GM18502 (cell line): ENCODE results near the gene RAD9A.
"Not testable (repeated sequence)": the region's sequence is repeated elsewhere in the genome, so short reads cannot be mapped to it uniquely, and the experiment has no call there.

Source experiments
- ATAC-seq: cut with Tn5 transposase; IDR thresholded peaks from one replicate; pipeline ENCODE4 v1.9.1; 2021; ENCODE audit warnings: mild to moderate bottlenecking; ENCODE audit not compliant: unreplicated experiment, poor library complexity

RAD9A gene

DNA sequence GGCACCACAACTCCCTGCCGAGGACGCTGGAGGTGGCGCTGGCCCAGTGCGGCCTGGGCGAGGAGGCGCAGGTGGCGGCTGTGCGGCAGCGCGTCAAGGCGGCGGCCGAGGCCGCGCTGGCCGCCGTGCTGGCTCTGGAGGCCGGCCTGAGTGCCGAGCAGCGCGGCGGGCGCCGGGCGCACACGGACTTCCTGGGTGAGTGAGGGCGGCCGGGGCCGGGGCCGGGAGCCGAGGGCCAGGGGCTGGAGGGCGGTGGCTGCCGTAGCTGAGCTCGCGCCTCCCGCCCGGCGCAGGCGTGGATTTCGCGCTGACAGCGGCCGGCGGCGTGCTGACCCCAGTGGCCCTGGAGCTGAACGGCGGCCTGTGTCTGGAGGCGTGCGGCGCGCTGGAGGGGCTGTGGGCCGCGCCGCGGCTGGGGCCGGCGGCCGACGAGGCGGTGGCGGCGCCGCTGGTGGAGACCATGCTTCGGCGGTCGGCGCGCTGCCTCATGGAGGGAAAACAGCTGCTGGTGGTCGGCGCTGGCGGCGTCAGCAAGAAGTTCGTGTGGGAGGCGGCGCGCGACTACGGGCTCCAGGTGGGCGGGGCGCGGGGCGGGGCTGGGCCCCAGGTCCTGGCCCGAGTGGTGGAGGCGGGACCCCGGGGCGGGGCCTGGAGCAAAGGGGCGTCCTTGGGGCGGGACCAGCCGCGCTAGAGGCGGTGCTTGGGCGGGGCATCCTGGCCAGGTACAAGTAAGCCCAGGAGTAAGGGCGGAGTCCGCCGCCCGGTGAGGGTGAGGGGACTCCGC, 29.1 kb downstream of the RAD9A start:
- ATAC-seq, result peak; percentile 82

DNA sequence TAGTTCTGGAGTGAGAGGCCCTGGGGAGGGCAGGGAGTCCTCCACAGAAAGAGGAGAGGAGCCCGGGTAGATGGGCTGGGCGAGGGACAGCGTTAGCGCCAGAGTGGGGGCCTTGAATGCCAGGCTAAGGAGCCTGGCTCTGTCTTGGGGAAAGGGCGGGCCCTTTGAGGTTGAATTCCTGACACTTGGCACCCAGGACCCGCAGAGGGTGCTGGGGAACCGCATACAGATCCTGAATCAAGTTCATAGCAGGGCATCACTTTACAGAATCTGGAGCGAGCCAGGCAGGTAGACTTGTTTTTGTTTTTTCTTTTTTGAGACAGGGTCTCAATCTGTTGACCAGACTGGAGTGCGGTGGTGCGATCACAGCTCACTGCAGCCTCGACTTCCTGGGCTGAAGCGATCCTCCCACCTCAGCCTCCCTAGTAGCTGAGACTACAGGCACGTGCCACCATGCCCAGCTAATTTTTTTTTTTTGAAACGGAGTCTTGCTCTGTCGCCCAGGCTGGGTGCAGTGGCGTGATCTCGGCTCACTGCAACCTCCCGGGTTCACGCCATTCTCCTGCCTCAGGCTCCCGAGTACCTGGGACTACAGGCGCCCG, 29.7 kb downstream of the RAD9A start:
- ATAC-seq, result no peak

DNA sequence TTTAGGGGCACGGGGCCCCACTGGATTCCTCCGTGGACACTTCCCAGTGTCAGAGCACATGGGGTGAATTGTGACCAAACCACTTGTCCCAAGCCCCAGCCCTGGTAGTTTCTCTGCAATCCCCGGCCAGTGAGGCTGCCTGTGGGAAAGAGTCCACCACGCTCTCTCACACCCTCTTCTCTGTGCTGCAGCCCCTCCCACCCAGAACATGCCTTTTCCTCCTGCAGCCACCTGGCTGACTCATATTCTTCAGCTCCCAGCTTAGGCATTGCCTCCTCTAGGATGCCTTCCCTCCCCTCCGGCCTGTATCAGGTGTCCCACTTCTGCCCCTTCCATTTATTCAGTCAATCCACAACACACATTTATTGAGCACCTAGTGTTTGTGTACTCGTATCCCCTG, 31.1 kb downstream of the RAD9A start:
- ATAC-seq, result no peak

DNA sequence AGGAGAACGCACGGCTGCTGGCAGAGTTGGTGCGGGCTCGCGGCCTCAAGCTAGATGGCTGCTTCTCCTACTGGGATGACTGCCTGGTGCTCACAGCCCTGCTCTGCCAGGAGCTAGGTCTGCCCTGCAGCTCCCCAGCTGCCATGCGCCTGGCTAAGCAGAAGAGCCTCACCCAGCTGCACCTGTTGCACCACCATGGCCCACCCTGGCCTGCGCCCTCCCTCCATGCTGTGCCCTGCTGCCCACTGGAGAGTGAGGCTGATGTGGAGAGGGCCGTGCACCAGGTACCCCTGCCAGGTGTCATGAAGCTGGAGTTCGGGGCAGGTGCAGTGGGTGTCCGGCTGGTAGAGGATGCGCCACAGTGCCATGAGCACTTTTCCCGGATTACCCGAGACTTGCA, 31.7 kb downstream of the RAD9A start:
- ATAC-seq, result no peak

DNA sequence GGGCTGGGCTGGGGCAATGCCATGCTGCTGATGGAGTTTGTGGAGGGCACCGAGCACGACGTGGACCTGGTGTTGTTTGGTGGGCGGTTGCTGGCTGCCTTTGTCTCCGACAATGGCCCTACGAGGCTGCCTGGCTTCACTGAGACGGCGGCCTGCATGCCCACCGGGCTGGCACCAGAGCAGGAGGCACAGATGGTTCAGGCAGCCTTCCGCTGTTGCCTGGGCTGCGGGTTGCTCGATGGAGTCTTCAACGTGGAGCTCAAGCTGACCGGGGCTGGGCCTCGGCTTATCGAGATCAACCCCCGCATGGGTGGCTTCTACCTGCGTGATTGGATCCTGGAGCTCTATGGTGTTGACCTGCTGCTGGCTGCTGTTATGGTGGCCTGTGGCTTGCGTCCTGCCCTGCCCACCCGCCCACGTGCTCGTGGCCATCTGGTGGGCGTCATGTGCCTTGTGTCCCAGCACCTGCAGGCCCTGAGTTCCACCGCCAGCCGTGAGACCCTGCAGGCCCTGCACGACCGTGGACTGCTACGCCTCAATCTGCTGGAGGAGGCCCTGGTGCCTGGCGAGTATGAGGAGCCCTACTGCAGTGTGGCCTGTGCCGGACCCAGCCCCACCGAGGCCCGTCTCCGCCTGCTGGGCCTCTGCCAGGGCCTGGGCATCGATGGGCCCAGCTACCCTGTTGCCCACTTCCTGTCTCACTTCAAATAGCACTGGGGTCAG, 32.3 kb downstream of the RAD9A start:
- ATAC-seq, result no peak

DNA sequence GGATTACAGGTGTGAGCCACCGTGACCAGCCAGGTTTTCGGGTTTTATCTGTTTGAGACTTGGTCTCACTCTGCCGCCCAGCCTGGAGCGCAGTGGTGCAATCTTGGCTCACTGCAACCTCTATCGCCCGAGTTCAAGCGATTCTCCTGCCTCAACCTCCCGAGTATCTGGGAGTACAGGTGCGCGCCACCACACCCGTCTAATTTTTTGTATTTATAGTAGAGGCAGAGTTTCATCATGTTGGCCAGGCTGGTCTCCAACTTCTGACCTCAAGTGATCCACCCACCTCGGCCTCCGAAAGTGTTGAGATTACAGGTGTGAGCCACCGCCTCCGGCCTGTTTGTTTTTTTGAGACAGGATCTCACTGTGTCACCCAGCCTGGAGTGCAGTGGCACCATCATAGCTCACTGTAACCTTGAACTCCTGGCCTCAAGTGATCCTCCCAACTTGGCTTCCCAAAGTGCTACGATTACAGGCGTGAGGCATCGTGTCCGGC, 35.6 kb downstream of the RAD9A start:
- ATAC-seq, result not testable (repeated sequence)

DNA sequence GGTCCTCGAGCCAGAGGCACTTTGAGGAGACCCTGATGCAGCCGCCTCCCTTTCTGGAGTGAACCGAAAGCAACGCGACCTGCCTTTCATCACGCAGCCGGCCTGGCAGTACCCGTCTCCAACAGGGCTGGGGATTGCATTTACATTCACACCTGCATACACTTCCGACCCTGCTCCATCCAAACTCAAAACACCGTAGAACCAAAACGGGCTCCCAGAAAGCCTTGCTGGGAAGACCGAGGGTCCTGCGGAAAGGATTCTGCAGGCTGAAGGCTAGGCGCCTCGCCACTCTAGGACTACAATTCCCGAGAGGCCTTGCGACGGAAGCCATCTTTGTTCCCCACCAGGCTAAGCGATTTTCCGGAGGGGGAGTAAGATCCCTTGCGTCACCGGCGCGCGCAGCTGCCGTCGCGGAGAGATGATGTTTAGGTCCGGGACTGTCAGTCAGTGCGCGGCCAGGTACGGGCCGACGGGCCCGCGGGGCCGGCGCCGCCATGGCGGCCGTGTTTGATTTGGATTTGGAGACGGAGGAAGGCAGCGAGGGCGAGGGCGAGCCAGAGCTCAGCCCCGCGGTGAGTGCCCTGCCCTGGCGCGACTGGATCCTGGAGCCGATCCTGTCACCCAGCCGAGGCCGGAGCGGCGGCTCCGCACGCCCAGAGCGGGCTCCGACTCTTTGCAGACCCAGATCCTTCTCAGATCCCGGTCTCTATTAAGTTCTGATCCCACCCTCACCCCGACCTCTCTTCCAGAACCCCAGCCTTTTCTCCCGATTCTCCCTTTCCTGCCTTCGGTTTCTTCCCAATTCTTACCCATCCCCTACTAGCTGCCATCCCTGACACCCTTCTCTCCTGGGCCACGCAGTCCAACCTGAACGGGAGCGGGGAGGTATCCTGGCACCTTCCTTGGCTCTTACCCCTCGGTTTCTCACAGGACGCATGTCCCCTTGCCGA, 36.5 kb downstream of the RAD9A start, which contains the start of gene RPS6KB2:
Gene RPS6KB2 (plus strand): TSS at position 443 of the 950 bp plus-strand sequence. CDS start 52 bp downstream, at position 495.
- ATAC-seq, result peak; percentile 81

DNA sequence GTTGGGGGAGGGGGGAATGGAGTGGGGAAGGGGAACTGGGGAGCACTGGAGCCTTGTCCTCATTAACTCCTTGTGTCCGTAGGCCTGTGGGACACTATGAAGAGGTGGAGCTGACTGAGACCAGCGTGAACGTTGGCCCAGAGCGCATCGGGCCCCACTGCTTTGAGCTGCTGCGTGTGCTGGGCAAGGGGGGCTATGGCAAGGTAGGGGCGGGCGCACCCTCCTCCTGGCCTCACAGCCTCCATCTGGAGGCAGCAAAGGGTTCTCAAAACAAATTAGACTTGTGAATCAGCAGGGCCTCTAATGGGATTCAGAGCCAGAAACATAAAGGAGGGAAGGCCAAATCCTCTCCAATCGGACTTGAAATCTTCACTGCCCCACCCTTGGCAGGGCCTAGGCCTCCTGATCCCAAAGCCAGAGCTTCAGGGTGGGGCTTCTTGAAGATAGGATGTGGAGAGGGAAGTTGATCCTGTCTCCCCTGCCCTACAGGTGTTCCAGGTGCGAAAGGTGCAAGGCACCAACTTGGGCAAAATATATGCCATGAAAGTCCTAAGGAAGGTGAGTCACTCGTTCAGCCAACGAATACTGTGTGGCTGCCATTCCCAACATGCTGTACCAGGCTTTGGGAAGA, 37.4 kb downstream of the RAD9A start:
- ATAC-seq, result no peak

DNA sequence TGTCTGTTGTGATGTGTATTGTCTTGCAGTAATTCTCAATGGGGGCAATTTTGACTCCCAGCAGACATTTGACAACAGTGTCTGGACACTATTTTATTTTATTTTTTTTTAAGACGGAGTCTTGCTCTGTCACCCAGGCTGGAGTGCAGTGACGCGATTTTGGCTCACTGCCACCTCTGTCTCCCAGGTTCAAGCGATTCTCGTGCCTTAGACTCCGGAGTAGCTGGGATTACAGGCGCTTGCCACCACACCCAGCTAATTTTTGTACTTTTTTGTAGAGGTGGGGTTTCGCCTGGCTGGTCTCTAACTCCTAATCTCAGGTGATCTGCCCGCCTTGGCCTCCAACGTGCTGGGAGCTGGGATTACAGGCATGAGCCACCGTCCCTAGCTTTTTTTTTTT, 37.9 kb downstream of the RAD9A start:
- no peak for ATAC-seq

DNA sequence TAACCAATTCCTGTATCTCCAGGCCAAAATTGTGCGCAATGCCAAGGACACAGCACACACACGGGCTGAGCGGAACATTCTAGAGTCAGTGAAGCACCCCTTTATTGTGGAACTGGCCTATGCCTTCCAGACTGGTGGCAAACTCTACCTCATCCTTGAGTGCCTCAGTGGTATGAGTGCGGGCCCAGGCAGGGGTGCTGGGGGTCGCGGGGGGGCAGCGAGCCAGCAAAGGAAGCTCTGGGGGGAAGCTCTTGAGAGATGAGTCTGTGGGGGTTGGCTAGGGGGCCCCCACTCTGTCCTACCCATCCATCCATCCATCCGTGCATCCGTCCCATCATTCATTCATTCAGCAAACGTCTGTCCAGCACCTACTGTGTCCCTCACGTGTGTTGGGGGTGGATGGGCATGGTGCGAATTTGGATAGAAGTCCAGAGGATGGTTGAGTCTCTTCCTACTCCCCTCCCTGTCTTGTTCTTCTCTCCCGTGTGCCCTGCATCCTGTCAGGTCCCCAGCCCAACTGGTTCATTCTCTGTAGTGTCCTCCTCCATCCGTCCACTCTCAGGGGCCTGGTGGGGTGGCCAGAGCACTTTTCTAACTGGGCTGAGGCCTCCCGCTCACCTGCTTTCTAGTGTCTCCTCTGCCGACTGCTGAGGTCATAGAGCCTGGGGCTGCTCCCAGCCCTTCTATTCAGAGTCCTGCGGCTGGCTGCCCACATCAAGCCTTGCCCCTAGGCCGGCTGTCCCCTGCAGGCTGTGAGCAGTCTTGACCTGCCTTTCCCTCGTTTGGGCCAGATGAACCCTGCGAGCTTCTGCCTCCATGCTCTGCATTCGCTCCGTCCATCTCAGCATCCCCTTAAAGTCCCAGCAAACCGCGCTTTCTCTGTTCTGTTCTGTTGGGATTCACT, 39.8 kb downstream of the RAD9A start:
- ATAC-seq, result no peak

DNA sequence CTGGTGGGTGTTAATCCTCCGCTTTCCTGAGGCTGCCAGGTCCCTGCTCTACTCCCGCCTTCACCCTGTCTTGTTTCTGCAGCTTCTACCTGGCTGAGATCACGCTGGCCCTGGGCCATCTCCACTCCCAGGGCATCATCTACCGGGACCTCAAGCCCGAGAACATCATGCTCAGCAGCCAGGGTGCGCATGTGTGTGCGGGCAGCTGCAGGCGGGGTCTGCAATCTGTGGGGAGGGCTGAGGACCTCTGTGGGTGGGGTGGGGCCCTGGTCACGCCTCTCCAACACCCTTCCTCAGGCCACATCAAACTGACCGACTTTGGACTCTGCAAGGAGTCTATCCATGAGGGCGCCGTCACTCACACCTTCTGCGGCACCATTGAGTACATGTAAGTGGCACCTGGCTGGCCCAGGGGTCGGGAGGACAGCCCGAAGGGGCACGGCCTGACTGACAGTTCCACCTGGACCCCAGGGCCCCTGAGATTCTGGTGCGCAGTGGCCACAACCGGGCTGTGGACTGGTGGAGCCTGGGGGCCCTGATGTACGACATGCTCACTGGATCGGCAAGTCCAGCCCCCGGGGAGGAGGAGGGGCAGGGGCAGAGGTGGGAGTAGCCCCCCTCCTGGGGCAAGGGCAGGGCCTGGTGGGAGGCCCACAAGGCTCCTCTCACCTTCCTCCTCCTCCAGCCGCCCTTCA, 41.0 kb downstream of the RAD9A start:
- ATAC-seq, result no peak

DNA sequence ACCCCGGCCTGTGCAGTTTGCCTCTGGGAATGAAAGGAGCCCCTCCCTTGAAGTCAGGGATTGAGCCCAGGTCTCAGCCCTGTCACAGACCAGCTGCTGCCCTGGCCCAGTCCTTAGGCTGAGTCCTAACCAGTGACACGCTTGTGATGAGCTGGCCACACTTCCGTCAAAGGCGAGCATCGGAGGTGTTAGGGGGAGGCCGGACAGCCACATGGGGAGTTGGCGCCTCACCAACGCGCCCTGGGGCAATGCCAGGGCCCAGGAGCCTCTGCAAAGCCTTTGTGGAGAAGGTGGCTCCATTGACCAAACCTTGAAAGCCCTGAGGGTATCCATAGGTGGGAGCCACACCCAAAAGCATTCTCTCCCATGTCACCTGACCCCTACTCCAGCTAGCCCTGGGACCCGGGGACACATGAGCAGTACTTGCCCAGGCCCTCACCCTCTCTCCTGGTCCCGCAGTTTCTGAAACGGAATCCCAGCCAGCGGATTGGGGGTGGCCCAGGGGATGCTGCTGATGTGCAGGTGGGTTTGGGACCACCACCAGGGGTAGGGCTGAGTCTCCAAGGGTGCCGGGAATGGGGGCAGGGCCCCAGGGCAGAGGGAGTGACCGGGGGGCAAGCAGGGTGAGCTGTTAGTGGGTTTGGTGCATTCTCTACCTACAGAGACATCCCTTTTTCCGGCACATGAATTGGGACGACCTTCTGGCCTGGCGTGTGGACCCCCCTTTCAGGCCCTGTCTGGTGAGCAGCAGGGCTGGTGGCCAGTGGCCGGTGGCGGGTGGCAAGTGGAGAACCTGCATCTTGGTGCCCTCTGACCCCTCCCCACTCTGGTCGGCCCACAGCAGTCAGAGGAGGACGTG, 42.0 kb downstream of the RAD9A start:
- no peak for ATAC-seq

DNA sequence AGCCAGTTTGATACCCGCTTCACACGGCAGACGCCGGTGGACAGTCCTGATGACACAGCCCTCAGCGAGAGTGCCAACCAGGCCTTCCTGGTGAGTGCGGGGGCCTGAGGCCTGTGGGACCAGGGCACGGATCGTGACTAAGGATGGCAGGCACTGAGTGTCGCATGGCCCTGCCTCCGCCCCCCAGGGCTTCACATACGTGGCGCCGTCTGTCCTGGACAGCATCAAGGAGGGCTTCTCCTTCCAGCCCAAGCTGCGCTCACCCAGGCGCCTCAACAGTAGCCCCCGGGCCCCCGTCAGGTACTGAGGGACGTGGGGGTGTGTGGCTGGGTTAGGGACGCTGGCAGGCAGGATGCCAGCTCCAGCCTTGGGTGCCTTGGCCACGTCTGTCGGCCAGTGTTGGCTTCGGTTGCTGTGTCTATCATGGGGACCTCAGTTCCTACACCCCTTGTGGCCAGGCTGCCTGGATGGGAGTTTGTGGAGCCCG, 42.7 kb downstream of the RAD9A start:
- no peak for ATAC-seq

DNA sequence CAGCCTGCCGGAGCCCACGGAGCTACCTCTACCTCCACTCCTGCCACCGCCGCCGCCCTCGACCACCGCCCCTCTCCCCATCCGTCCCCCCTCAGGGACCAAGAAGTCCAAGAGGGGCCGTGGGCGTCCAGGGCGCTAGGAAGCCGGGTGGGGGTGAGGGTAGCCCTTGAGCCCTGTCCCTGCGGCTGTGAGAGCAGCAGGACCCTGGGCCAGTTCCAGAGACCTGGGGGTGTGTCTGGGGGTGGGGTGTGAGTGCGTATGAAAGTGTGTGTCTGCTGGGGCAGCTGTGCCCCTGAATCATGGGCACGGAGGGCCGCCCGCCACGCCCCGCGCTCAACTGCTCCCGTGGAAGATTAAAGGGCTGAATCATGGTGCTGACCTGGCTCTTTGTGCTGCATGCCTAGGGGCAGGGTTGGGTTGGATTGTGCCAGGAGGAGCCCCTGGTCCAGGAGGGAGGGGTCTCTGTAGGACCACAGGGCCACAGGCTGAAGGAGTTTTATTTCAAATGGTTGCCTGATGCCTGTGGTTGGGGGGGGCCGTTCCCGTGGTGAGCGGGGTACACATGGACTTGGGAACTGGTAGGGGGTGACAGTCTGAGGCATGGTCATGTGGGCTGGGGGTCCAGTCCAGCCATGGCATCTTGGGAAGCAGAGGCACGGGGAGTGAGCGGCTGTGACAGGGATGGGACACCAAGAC, 43.4 kb downstream of the RAD9A start:
- ATAC-seq, result no peak

DNA sequence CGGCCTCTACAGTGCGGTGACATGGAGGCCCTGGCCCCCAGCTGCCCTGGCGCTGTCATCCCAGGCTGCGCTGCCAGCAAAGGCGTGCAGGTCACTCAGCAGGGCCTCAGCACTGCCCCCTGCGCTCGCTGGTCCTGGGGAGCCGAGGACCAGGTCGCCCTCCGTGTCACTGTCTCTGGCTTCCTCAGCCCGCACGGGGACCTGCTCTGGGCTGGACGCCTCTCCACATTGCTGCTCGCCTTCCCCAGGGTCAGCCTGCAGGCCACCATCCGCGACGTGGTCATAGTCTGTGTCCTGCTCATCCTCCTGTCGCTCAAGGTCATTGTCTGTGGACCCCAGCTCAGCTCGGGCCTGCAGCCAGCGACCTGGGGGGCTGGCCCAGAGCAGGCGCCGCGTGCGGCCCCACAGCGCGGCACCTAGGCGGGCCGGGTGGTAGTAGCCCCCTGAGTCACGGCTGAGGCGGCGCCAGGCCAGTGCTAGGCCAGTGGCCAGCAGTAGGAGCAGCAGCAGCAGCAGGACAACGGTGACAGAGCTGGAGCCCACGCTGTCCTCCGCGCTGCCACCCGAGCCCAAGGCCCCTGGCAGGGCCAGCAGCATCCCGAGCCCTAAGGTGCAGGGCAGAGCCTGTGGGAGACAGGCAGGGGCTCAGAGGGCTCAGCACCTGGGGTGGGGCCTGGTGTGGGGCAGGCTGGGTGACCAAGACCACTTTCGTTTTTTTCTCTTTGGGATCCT, 44.1 kb downstream of the RAD9A start:
- ATAC-seq, result no peak
